Lung (tissue), 12 donors: Measurements from ENCODE around the gene TEX14. TPM values are rescaled to one million over a fixed set of nuclear protein-coding genes. Genes with fewer than 3 reads are reported as not detected.

Experiments used
- ATAC-seq: fragments of 200-7000 bp; cut with Tn5 transposase; one replicate; pipeline ENCODE4 v1.9.1; 2020; ENCODE audit warnings: moderate number of reproducible peaks; ENCODE audit not compliant: insufficient read depth, low FRiP score
- DNase-seq, 3 donors: peaks; one replicate each; pipeline ENCODE4 v3.0.0-alpha.2; 2013 to 2017
- H3K27ac ChIP-seq, 2 donors: one replicate each; pipeline ENCODE4 v1.5.1; 2013; ENCODE audit warnings: mild to moderate bottlenecking in 2 of 2, moderate library complexity in 2 of 2, control low read depth in 1 of 2, inconsistent platforms in 1 of 2, low read depth in 1 of 2, low read length in 1 of 2
- H3K27me3 ChIP-seq, 3 donors: one replicate each; pipeline ENCODE4 v1.5.1; 2013; ENCODE audit warnings: low read length in 2 of 3; ENCODE audit not compliant: control insufficient read depth in 3 of 3, insufficient read depth in 3 of 3
- H3K36me3 ChIP-seq, 4 donors: one replicate each; pipeline ENCODE4 v1.5.1; 2013; ENCODE audit warnings: low read length in 4 of 4, mild to moderate bottlenecking in 1 of 4, moderate library complexity in 1 of 4; ENCODE audit not compliant: control insufficient read depth in 4 of 4, insufficient read depth in 4 of 4
- H3K4me1 ChIP-seq, 5 donors: one replicate each; pipeline ENCODE4 v1.5.1; 2013; ENCODE audit warnings: low read length in 5 of 5, mild to moderate bottlenecking in 2 of 5, moderate library complexity in 1 of 5; ENCODE audit not compliant: control insufficient read depth in 5 of 5, insufficient read depth in 5 of 5
- H3K4me3 ChIP-seq: one replicate; pipeline ENCODE4 v1.5.1; 2013; ENCODE audit warnings: mild to moderate bottlenecking, control low read depth, moderate library complexity
- H3K9ac ChIP-seq, 2 donors: one replicate each; pipeline ENCODE4 v1.5.1; 2013; ENCODE audit warnings: low read length in 2 of 2, control low read depth in 1 of 2; ENCODE audit not compliant: insufficient read depth in 1 of 2
- H3K9me3 ChIP-seq, 4 donors: one replicate each; pipeline ENCODE4 v1.5.1; 2013; ENCODE audit warnings: low read length in 3 of 4, mild to moderate bottlenecking in 1 of 4, moderate library complexity in 1 of 4; ENCODE audit not compliant: control insufficient read depth in 4 of 4, insufficient read depth in 3 of 4
- WGBS, 2 donors: extraction: QIAGEN DNeasy Blood & Tissue Kit; methylation state at CpG; one replicate each; pipeline ENCODE4 v1.1.7; 2013; 5-methylcytosine and 5-hydroxymethylcytosine counted together
- polyA plus RNA-seq, 2 donors: library from polyadenylated mRNA; stranded (reverse); fragments of 200-250 nt; gene quantifications; one replicate each; pipeline ENCODE4 v1.2.1, GENCODE V29; 2013
- total RNA-seq, 2 donors: library from RNA; depleted of rRNA in 1 of 2; stranded (reverse); fragments of >200 nt in 1 of 2; gene quantifications; one replicate each; pipeline ENCODE4 v1.2.1, GENCODE V29; 2014 to 2021
- TF ChIP-seq, protein P1 (sequence below): IDR thresholded peaks from 2 replicates; pipeline ENCODE4 v1.5.1; 2012; ENCODE audit warnings: mild to moderate bottlenecking; ENCODE audit errors: control extremely low read depth, extremely low read depth
- donor health status: control.
- donor health status: control.
- donor health status: Bipolar disorder and iron deficiency.
- donor health status: healthy.
- donor health status: DM: yes; HTN: yes; CAD: no.

TEX14 gene
- total and polyA plus RNA-seq, 4 donors: 0.13 to 1.5 (median 0.74) TPM; not detected in 1

DNA sequence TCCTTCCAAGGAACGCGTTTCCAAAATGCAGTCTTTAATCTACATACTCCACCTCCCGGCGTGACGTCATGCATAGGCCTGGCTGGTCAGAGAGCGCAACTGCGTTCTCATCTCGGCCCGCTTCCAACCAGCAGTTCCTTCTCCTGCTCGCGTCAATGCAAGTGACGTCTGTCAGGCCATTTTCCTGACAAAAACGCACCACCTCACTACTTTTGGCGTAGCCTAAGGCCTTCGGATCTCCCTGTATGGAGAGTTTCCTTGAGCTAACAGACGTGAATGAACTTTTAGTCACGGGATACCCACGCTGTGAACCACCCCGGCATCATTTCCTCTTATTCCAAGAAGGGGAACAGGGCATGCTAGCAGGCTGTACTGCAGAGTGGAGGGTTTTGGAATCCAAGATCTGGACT is 25.0 kb downstream of the TEX14 start:
- TF ChIP-seq, protein P1, sequence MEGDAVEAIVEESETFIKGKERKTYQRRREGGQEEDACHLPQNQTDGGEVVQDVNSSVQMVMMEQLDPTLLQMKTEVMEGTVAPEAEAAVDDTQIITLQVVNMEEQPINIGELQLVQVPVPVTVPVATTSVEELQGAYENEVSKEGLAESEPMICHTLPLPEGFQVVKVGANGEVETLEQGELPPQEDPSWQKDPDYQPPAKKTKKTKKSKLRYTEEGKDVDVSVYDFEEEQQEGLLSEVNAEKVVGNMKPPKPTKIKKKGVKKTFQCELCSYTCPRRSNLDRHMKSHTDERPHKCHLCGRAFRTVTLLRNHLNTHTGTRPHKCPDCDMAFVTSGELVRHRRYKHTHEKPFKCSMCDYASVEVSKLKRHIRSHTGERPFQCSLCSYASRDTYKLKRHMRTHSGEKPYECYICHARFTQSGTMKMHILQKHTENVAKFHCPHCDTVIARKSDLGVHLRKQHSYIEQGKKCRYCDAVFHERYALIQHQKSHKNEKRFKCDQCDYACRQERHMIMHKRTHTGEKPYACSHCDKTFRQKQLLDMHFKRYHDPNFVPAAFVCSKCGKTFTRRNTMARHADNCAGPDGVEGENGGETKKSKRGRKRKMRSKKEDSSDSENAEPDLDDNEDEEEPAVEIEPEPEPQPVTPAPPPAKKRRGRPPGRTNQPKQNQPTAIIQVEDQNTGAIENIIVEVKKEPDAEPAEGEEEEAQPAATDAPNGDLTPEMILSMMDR: no peak
- Histone ChIP-seq H3K27ac (peak overlapping the region in 1 of 2 donors; percentile 81), H3K4me1 (peaks cover 0 to 3% (median 0%) of the 10 kb centered on the region in 5 donors), H3K4me3 (no peak overlapping the region), H3K9ac (peak overlapping the region in 1 of 2 donors; percentile 61), H3K9me3 (no peaks in the 10 kb centered on the region), H3K27me3 (no peaks in the 10 kb centered on the region), H3K36me3 (no peaks in the 10 kb centered on the region)
- ATAC-seq: peak; percentile 48
- 44 to 50% methylated on average over 19 of the region's 19 CpGs for WGBS, 2 donors
- DNase-seq: peak; percentile 76 to 86 (median 77)

DNA sequence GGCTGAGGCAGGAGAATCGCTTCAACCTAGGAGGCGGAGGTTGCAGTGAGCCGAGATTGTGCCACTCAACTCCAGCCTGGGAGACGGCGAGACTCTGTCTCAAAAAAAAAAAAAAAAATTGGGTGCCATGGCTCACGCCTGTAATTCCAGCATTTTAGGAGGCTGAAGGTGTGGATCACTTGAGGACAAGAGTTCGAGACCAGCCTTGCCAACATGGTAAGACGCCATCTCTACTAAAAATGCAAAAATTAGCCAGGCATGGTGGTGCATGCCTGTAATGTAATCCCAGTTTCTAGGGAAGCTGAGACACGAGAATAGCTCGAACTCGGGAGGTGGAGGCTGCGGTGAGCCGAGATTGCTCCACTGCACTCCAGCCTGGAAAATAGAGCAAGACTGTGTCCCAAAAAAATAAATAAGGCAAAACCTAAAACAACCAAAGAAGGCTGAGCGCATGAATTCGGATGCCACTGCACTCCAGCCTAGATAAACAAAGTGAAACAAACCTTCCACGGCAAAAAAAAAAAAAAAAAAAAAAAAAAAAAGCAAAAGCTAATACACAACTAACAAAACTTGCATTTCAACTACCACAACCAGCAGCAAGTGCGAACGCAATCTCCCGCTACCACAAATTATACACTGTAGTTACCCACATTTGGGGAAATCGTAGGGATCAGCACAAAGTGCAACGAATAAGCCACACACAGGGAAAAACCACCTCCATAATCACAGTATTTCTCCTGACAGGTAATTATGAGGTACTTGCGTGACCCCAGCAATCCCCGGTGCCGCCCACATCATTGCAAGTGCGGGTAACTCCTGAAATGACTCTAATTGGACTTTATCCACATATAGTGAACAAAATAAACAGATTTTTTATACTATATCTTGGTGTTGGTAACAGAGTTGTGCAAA is 25.6 kb downstream of the TEX14 start:
- Histone ChIP-seq H3K9ac (peak overlapping the region in 1 of 2 donors; percentile 61), H3K9me3 (no peaks in the 10 kb centered on the region), H3K4me3 (no peak overlapping the region), H3K27me3 (no peaks in the 10 kb centered on the region), H3K27ac (no peak overlapping the region), H3K4me1 (peaks cover 0 to 3% (median 0%) of the 10 kb centered on the region in 5 donors), H3K36me3 (no peaks in the 10 kb centered on the region)
- ATAC-seq (no peak), DNase-seq (peak in 1 of 3 donors; percentile 4)
- WGBS, 2 donors: 87 to 89% methylated on average over 25 of the region's 25 CpGs
- TF ChIP-seq, protein P1: no peak

DNA sequence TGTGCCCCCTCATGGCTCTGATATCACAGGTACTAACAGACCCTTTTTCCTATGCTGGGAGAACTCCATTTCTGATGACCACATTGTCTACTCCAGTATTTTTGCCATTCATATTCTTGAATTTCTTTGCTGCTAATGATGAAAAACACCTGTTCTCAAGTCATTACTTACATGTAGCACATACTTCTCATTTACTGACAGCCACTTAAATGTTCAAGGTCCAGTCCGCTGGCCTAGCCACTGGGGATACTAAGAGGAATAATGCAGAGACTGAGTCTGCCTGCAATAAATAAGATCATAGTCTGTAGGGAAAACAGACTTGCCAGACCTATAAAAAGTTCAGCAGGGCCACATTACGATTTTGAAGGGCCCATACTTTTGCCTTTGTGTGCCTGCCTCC is 27.5 kb downstream of the TEX14 start:
- Histone ChIP-seq H3K9ac (peak overlapping the region in 1 of 2 donors; percentile 7), H3K4me3 (no peak overlapping the region), H3K27me3 (no peaks in the 10 kb centered on the region), H3K27ac (no peak overlapping the region), H3K4me1 (peaks cover 0 to 3% (median 0%) of the 10 kb centered on the region in 5 donors), H3K36me3 (no peaks in the 10 kb centered on the region), H3K9me3 (no peaks in the 10 kb centered on the region)
- ATAC-seq (no peak), DNase-seq (peak in 2 of 3 donors; percentile 21 to 27)
- TF ChIP-seq, protein P1: no peak
- WGBS, 2 donors: 85 to 90% methylated on average over 2 of the region's 2 CpGs
